HG03159 (cell line): ENCODE measurements around the gene ZCCHC24.

Experiments
- ATAC-seq: cut with Tn5 transposase; IDR thresholded peaks from one replicate; pipeline ENCODE4 v1.9.1; 2021; ENCODE audit warnings: mild to moderate bottlenecking, moderate library complexity; ENCODE audit not compliant: unreplicated experiment

The ZCCHC24 gene

GRCh38 chr10:79433324-79434222 is 11.9 kb downstream of the ZCCHC24 start:
- ATAC-seq: no peak

GRCh38 chr10:79431891-79432831 is 13.3 kb downstream of the ZCCHC24 start:
- no peak for ATAC-seq

GRCh38 chr10:79431428-79431827 is 14.0 kb downstream of the ZCCHC24 start:
- ATAC-seq: no peak

GRCh38 chr10:79430936-79431335 is 14.5 kb downstream of the ZCCHC24 start:
- ATAC-seq: no peak

- ATAC-seq: no peak
These were observed 15.0 kb downstream of the ZCCHC24 start for GRCh38 chr10:79430325-79430905.

- no peak for ATAC-seq
These were observed 15.7 kb downstream of the ZCCHC24 start for GRCh38 chr10:79429751-79430150.

- ATAC-seq: no peak
These were observed 17.5 kb downstream of the ZCCHC24 start for GRCh38 chr10:79427965-79428364.

- no peak for ATAC-seq
These were observed 20.3 kb downstream of the ZCCHC24 start for GRCh38 chr10:79425074-79425532.

- no peak for ATAC-seq
These were observed 21.0 kb downstream of the ZCCHC24 start for GRCh38 chr10:79424221-79425073.

- ATAC-seq: no peak
These were observed 23.1 kb downstream of the ZCCHC24 start for GRCh38 chr10:79422178-79422892.

- no peak for ATAC-seq
These were observed 24.3 kb downstream of the ZCCHC24 start for GRCh38 chr10:79420974-79421688.

GRCh38 chr10:79418886-79419595 is 26.4 kb downstream of the ZCCHC24 start:
- no peak for ATAC-seq

- ATAC-seq: no peak
These were observed 27.1 kb downstream of the ZCCHC24 start for GRCh38 chr10:79418274-79418673.

- no peak for ATAC-seq
These were observed 27.7 kb downstream of the ZCCHC24 start for GRCh38 chr10:79417731-79418130.

GRCh38 chr10:79417266-79417665 is 28.2 kb downstream of the ZCCHC24 start:
- no peak for ATAC-seq

- ATAC-seq: no peak
These were observed 28.7 kb downstream of the ZCCHC24 start for GRCh38 chr10:79416578-79417255.

- ATAC-seq: no peak
These were observed 29.5 kb downstream of the ZCCHC24 start for GRCh38 chr10:79415736-79416577.
